Esophagus squamous epithelium (tissue), 5 donors: ENCODE data around the gene PARPBP. TPM values are rescaled to one million over a fixed set of nuclear protein-coding genes. Genes with fewer than 3 reads are reported as not detected.
"Not testable (repeated sequence)": the region's sequence is repeated elsewhere in the genome, so short reads cannot be mapped to it uniquely, and the experiment has no call there.

Experiments
- DNase-seq: peaks from one replicate; lab custom pipeline; 2025; lab: John Stamatoyannopoulos, UW
- H3K27ac ChIP-seq, 4 donors: fragments of 200-600 bp; sonication (generic); one replicate each; pipeline ENCODE4 v1.5.1; 2016 to 2019; ENCODE audit warnings: mild to moderate bottlenecking in 1 of 4
- H3K27me3 ChIP-seq, 4 donors: fragments of 200-600 bp; sonication (generic); 1 replicate in 3 of 4; 2 replicates in 1 of 4; pipeline versions ENCODE4 v1.5.1 to v1.6.0; 2017 to 2021; ENCODE audit warnings: antibody characterized with exemption in 1 of 4
- H3K36me3 ChIP-seq, 3 donors: fragments of 200-600 bp; sonication (generic); one replicate each; pipeline ENCODE4 v1.5.1; 2016 to 2019
- H3K4me1 ChIP-seq, 3 donors: fragments of 200-600 bp; sonication (generic); one replicate each; pipeline ENCODE4 v1.5.1; 2017 to 2019
- H3K4me3 ChIP-seq, 4 donors: fragments of 200-600 bp; sonication (generic); 1 replicate in 3 of 4; 2 replicates in 1 of 4; pipeline ENCODE4 v1.5.1; 2016 to 2019; ENCODE audit warnings: mild to moderate bottlenecking in 2 of 4, moderate library complexity in 1 of 4
- H3K9me3 ChIP-seq, 3 donors: fragments of 200-600 bp; sonication (generic); one replicate each; pipeline ENCODE4 v1.5.1; 2016 to 2019
- CTCF ChIP-seq, 6 experiments: fragments of 450-650 bp in 4 of 6; fragments of 200-600 bp in 2 of 6; sonication (generic) in 2 of 6; IDR thresholded peaks; one replicate each; pipeline ENCODE4 v1.5.1; 2016 to 2019; ENCODE audit warnings: antibody characterized with exemption in 6 of 6, mild to moderate bottlenecking in 4 of 6, moderate library complexity in 4 of 6
- POLR2A ChIP-seq, 4 donors: fragments of 450-650 bp; IDR thresholded peaks; one replicate each; pipeline ENCODE4 v1.6.1; 2017; ENCODE audit warnings: antibody characterized with exemption in 4 of 4, mild to moderate bottlenecking in 4 of 4, moderate library complexity in 3 of 4
- WGBS, 2 donors: methylation state at CpG; one replicate each; pipeline ENCODE4 v1.1.5; 2018; 5-methylcytosine and 5-hydroxymethylcytosine counted together
- intact Hi-C: fragments of 100-400 bp; cut with DNase I; formaldehyde crosslinking; loops from one replicate; pipeline ENCODE4 v1.15.0; 2022
- total RNA-seq, 4 donors: library from RNA; depleted of rRNA; stranded (reverse); fragments of >200 nt; gene quantifications; one replicate each; pipeline ENCODE4 v1.1.0, GENCODE V29; 2016
- donor health status: DM: yes; HTN: yes; CAD: no.

PARPBP gene
- total RNA-seq, 4 donors from 2014 or later: 6.1 to 13.3 (median 8.7) TPM

- intact Hi-C loops, H3K9me3 ChIP-seq, H3K27ac ChIP-seq, DNase-seq, H3K4me1 ChIP-seq, H3K27me3 ChIP-seq, H3K36me3 ChIP-seq, H3K4me3 ChIP-seq: not testable (repeated sequence)
- 94 to 95% methylated on average over 8 of the region's 8 CpGs for WGBS, 2 donors
Observed at GRCh38 chr12:102137619-102138018, 17.6 kb downstream of the PARPBP start.

- WGBS, 2 donors: 98 to 100% methylated on average over 2 to 8 of the region's 11 CpGs
Observed at GRCh38 chr12:102142866-102143373, 22.9 kb downstream of the PARPBP start.

GRCh38 chr12:102144221-102144620 lies 24.2 kb downstream of the PARPBP start:
- WGBS, 2 donors: 65 to 74% methylated on average over 1 of the region's 1 CpG
- intact Hi-C loops: no loop called here
- H3K27me3 ChIP-seq: no peaks in the 10 kb centered on the region

More at GRCh38 chr12:102142866-102143373, 22.9 kb downstream of the PARPBP start:
- H3K36me3 ChIP-seq, H3K9me3 ChIP-seq, H3K4me1 ChIP-seq, H3K27ac ChIP-seq, intact Hi-C loops, DNase-seq, H3K4me3 ChIP-seq, H3K27me3 ChIP-seq: not testable (repeated sequence)

GRCh38 chr12:102147062-102147587 lies 27.1 kb downstream of the PARPBP start:
- DNase-seq, H3K9me3 ChIP-seq, H3K4me1 ChIP-seq, H3K36me3 ChIP-seq, H3K27me3 ChIP-seq, H3K4me3 ChIP-seq, H3K27ac ChIP-seq, intact Hi-C loops: not testable (repeated sequence)
- WGBS, 2 donors: 93 to 96% methylated on average over 3 to 4 of the region's 4 CpGs

More at GRCh38 chr12:102144221-102144620, 24.2 kb downstream of the PARPBP start:
- Histone ChIP-seq H3K4me3 (no peak overlapping the region), H3K27ac (no peak overlapping the region), H3K36me3 (no peaks in the 10 kb centered on the region), H3K4me1 (no peaks in the 10 kb centered on the region), H3K9me3 (no peaks in the 10 kb centered on the region)
- TF ChIP-seq CTCF (IDR thresholded peaks at IDR 0.05) (no peak), POLR2A (IDR thresholded peaks at IDR 0.05) (no peak)
- DNase-seq: no peak

GRCh38 chr12:102155206-102155605 lies 35.2 kb downstream of the PARPBP start:
- intact Hi-C loops, H3K9me3 ChIP-seq, H3K27ac ChIP-seq, H3K27me3 ChIP-seq, DNase-seq, H3K4me3 ChIP-seq, H3K36me3 ChIP-seq, H3K4me1 ChIP-seq: not testable (repeated sequence)
- WGBS, 2 donors: 86 to 100% methylated on average over 3 of the region's 3 CpGs

- TF ChIP-seq CTCF (IDR thresholded peaks at IDR 0.05): no peak
- TF ChIP-seq POLR2A (IDR thresholded peaks at IDR 0.05): no peak
- no peak for DNase-seq
- H3K9me3 ChIP-seq: no peaks in the 10 kb centered on the region
- WGBS, 2 donors: 79 to 92% methylated on average over 1 of the region's 1 CpG
- H3K4me1 ChIP-seq: no peaks in the 10 kb centered on the region
- H3K36me3 ChIP-seq: no peaks in the 10 kb centered on the region
- no peak overlapping the region for H3K27ac ChIP-seq
- no peak overlapping the region for H3K4me3 ChIP-seq
- intact Hi-C loops: no loop called here
- H3K27me3 ChIP-seq: no peaks in the 10 kb centered on the region
Observed at GRCh38 chr12:102163383-102163782, 43.4 kb downstream of the PARPBP start.

- Histone ChIP-seq H3K36me3 (no peaks in the 10 kb centered on the region), H3K4me3 (no peak overlapping the region), H3K4me1 (no peaks in the 10 kb centered on the region), H3K27ac (no peak overlapping the region), H3K9me3 (no peaks in the 10 kb centered on the region), H3K27me3 (no peaks in the 10 kb centered on the region)
- no peak for DNase-seq
- intact Hi-C loops: no loop called here
- no peak for TF ChIP-seq POLR2A (IDR thresholded peaks at IDR 0.05)
- TF ChIP-seq CTCF (IDR thresholded peaks at IDR 0.05): no peak
Observed at GRCh38 chr12:102167821-102168604, 48.0 kb downstream of the PARPBP start.
